GM19240 (cell line): Measurements from ENCODE around the gene HOXC9.

Source experiments
- DNase-seq: peaks from one replicate; pipeline ENCODE4 v3.0.0; 2011; ENCODE audit warnings: low spot score; ENCODE audit not compliant: insufficient read length

The HOXC9 gene

GRCh38 chr12:54000116-54001114, at the start of gene HOXC9:
TSS of gene HOXC9 (plus strand) at chr12:54000161. CDS start at chr12:54000189, 28 bp downstream.
- DNase-seq = no peak

GRCh38 chr12:53950437-53950773, 49.6 kb upstream of the HOXC9 start:
- no peak for DNase-seq

- no peak for DNase-seq
Observed at GRCh38 chr12:53950789-53951576, 49.0 kb upstream of the HOXC9 start.

GRCh38 chr12:53951577-53952334, 48.2 kb upstream of the HOXC9 start:
- DNase-seq = no peak

- no peak for DNase-seq
Observed at GRCh38 chr12:53952335-53952694, 47.6 kb upstream of the HOXC9 start.

- DNase-seq = no peak
Observed at GRCh38 chr12:53952871-53953734, 46.9 kb upstream of the HOXC9 start.

- DNase-seq = no peak
Observed at GRCh38 chr12:53953831-53954693, 45.9 kb upstream of the HOXC9 start.

- no peak for DNase-seq
Observed at GRCh38 chr12:53954694-53955035, 45.3 kb upstream of the HOXC9 start, which contains the start of gene HOXC12. TSS of gene HOXC12 (plus strand) at chr12:53954903. CDS start at chr12:53954930, 27 bp downstream.

GRCh38 chr12:53955036-53955775, 44.8 kb upstream of the HOXC9 start:
- no peak for DNase-seq

- no peak for DNase-seq
Observed at GRCh38 chr12:53955776-53956250, 44.1 kb upstream of the HOXC9 start.

GRCh38 chr12:53956251-53956887, 43.6 kb upstream of the HOXC9 start:
- no peak for DNase-seq

GRCh38 chr12:53956914-53957536, 42.9 kb upstream of the HOXC9 start:
- DNase-seq = no peak

- DNase-seq = no peak
Observed at GRCh38 chr12:53958128-53958527, 41.8 kb upstream of the HOXC9 start.

GRCh38 chr12:53959314-53959713, 40.6 kb upstream of the HOXC9 start:
- no peak for DNase-seq

- DNase-seq = no peak
Observed at GRCh38 chr12:53960187-53961024, 39.6 kb upstream of the HOXC9 start.

- no peak for DNase-seq
Observed at GRCh38 chr12:53961025-53961761, 38.8 kb upstream of the HOXC9 start.
